GM18502 (cell line): Measurements from ENCODE around the gene ZNF324B.
"Not testable (repeated sequence)": the region's sequence is repeated elsewhere in the genome, so short reads cannot be mapped to it uniquely, and the experiment has no call there.

Source experiments
- ATAC-seq: cut with Tn5 transposase; IDR thresholded peaks from one replicate; pipeline ENCODE4 v1.9.1; 2021; ENCODE audit warnings: mild to moderate bottlenecking; ENCODE audit not compliant: unreplicated experiment, poor library complexity

The ZNF324B gene

DNA sequence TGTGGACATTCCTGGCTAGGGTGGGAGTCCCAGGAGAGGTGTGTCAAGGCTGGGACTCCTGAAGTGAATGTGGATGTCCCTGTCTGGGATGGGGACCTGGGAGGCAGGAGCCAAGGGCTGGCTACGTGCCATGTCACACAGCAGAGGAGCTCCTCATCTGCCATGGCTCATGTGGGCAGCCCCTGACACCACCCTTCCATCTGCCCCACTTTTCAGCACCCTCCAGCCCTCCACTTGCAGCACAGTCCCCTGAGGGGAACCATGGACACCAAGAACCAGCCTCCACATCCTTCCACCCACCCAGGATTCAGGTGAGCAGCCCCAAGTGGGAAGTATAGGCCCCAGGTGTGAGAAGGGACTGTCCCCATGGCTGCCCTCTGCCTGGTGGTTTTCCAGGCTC is 26.4 kb downstream of the ZNF324B start:
- no peak for ATAC-seq

- no peak for ATAC-seq
Observed at GRCh38 chr19:58479303-58479702, 27.9 kb downstream of the ZNF324B start.

DNA sequence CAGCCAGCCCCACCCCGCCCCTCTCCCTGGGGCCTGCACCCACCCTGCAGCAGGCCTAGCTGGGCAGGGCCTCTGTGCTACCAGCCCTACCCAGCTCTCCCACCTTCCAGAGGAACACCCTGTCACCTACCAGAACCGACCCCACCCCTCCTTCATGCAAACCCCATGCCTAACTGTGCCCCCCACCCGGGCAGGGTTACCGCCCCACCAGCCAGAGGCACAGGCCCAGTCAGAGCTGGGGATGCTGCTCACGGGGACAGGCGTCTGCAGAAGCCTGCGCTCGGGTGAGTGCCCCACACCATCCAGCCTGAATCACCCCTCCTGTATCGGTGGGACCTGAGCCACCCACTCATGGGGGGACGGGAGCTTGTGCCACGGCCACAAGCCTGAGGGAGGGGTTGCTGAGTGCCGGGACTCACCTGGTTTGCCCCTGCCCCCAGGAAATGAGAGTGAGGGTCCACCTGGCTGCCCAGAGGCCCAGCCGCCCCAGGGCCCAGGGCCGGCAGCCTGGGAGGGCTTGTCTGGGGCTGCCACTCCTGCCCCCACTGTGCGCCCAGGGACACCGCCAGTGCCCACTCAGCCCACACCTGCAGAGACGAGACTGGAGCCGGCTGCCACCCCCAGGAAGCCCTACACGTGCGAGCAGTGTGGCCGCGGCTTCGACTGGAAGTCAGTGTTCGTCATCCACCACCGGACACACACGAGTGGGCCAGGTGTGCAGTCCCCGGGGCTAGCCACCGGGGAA is 28.5 kb downstream of the ZNF324B start:
- ATAC-seq: no peak

DNA sequence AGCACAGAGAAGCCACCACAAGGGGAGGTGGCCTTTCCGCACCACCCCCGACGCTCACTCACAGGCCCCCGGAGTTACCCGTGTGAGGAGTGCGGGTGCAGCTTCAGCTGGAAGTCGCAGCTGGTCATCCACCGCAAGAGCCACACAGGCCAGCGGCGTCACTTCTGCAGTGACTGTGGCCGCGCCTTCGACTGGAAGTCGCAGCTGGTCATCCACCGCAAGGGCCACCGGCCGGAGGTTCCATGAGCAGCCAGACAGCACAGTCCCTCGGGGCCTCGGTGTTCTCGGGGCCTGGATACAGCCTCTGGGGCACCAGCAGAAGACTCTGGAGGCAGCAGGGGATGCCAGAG is 29.0 kb downstream of the ZNF324B start:
- no peak for ATAC-seq

DNA sequence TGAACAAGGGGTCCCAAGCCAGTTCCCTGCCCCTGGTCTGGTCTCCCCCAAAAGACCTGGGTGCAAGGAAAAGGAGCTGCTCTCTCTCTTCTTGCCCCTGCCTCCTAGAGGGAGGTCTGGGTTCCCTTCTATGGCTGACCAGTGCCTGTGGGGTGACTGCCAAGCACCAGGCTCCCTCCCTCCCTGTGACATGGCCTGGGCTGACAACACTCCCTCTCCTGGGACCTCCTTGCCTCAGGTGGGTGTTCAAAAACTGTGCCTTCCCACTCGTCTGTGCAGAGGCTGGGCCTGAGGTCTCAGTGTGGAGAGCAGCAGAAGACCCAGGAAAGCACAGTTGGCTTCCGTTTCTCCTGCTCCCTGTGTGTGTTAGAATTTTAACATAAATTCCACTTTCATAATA is 29.4 kb downstream of the ZNF324B start:
- ATAC-seq: no peak

GRCh38 chr19:58482372-58482771 is 30.9 kb downstream of the ZNF324B start:
- no peak for ATAC-seq

DNA sequence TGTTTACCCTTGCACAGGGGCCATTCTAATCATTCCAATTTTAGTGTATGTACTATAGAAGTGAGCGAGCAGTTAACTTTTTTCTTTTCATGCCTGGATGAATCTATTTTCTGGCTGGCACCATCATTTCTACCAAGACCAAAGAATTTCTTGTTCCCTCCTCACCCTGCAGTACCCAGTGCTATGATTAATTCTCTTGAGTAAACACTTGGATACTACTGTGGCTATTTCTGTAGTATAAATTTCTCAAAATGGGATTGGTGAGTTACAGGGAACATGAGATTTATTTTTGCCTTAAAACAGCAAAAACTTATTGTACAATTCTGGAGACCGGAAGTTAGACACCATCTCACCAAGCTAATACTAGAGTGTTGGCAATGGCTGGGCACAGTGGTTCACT is 32.4 kb downstream of the ZNF324B start:
- no peak for ATAC-seq

- not testable (repeated sequence) for ATAC-seq
Observed at GRCh38 chr19:58484349-58484748, 32.9 kb downstream of the ZNF324B start.

DNA sequence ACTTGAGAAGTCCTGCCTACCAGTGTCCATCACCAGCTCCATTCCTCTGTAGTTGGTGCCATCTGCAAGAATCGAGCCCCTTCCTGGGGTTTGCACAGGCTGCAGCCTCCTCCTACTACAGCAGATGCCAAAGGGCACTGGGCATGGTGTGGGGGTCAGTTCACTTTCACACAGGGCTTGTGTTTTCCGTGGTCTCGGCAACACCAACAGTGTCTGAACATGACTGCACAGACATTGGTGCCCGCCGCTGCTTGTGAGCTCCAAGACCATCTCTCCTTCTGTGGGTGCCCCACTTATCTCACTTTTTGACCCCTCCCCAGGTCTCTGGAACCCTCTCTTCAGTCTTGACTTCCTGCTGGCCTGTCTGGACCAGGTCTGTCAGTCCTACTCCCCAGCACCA is 40.0 kb downstream of the ZNF324B start:
- no peak for ATAC-seq

DNA sequence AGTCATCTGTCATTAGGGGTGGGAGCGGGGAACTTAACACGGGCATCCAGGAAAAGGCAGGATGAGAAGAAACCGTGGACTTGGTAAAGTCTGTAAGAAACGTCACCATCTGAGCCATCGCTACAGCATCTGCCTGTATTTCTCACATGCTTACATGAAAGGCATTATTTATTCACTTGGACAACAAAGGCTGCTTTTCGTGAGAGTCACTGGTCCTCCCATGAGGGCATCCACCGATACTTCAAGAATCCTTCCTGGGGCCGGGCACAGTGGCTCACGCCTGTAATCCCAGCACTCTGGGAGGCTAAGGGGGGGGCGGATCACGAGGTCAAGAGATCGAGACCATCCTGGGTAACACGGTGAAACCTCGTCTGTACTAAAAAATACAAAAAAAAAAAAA is 40.8 kb downstream of the ZNF324B start:
- ATAC-seq: no peak

DNA sequence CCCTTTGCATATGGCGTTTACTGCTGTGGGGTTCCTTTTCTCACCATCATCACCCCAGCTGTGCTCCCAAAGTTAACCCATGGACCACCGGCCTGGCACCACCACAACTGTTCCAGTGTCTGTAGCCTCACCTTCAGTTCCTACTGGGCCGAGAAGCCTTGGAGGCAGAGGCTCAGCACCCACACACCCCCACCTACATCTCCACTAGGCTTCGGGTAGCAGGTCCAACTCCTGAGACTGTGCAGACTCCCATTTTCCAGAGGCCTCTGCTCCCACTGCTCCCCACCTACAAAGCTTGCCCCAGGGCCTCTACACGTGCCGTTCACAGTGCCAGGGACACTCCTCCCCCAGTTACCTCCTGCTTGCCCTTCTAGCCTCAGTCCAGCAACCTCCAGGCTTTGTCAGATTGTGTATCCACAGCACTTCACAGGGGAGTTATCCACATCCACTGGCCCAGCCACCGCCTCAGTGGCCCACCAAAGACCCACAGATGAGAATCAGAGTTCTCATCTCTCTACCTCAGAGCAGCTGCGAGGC is 46.3 kb downstream of the ZNF324B start:
- ATAC-seq: no peak

GRCh38 chr19:58498316-58499020 is 47.0 kb downstream of the ZNF324B start:
- ATAC-seq: no peak

DNA sequence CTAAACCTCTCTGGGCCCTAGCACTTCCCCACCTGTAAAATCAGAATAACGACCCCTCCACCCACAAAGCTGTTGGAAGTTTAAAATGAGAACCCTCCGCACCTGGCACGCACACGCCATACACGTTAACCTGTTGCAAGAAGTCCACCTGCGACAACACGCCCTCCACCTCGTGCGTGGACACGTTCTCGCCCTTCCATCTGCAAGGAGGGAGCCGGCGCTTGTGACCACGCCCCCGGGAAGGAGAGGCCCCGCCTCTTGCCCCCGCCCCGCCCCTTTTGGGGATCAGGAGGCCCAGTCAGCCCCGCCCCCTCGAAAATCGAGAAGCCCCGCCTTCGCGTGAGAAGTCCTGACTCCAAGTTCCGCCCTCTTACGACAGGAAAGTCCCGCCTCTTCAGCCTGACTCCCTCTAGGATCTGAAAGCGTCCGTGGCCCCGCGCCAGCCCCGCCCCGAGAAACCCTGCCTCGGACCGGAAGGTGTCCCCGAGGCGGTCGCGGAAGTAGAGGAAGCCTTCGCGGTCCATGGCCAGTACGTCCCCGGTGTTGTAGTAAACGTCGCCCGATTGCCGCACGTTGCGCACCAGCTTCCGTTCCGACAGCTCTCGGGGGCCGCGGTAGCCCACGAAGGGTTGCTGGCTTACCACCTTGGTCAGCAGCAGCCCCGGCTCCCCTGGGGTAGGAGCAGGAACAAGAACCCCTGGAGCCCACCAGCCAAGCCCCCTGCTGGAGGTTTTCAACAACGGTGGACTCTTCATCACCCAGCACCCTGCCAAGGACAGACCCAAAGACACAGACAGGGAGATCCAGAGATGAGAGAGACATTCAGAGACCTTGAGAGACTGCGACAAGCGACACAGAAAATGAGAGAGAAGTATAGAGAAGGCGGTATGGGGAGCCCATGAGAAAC is 47.9 kb downstream of the ZNF324B start:
- ATAC-seq: peak; percentile 89

GRCh38 chr19:58500242-58500641 is 48.8 kb downstream of the ZNF324B start:
- ATAC-seq: no peak
